IPS-20b (cell line): Measurements from ENCODE around the gene COMMD2.

ENCODE experiments used
- H3K27ac ChIP-seq: one replicate; pipeline ENCODE4 v1.5.1; 2013; ENCODE audit warnings: low read length
- H3K27me3 ChIP-seq: 2 replicates; pipeline ENCODE4 v1.6.1; 2013; ENCODE audit warnings: mild to moderate bottlenecking, low read length, inconsistent platforms; ENCODE audit not compliant: insufficient read depth
- H3K36me3 ChIP-seq: 2 replicates; pipeline ENCODE4 v1.6.1; 2013; ENCODE audit warnings: low read depth, mild to moderate bottlenecking, inconsistent platforms, low read length, moderate library complexity; ENCODE audit not compliant: insufficient read depth
- H3K4me1 ChIP-seq: 2 replicates; pipeline ENCODE4 v1.6.1; 2013; ENCODE audit warnings: mild to moderate bottlenecking, control low read depth, inconsistent platforms, low read length, moderate library complexity; ENCODE audit not compliant: insufficient read depth
- H3K4me3 ChIP-seq: 2 replicates; pipeline ENCODE4 v1.5.1; 2013; ENCODE audit warnings: mild to moderate bottlenecking, low read length, inconsistent platforms
- H3K9ac ChIP-seq: 2 replicates; pipeline ENCODE4 v1.6.1; 2013; ENCODE audit warnings: low read depth, mild to moderate bottlenecking, inconsistent platforms, low read length, moderate library complexity
- H3K9me3 ChIP-seq: 2 replicates; pipeline ENCODE4 v1.6.1; 2013; ENCODE audit warnings: mild to moderate bottlenecking, low read depth, low read length, inconsistent platforms; ENCODE audit not compliant: insufficient read depth

COMMD2 gene

GRCh38 chr3:149723781-149724180 is 28.5 kb downstream of the COMMD2 start:
- H3K9me3 ChIP-seq, result peaks cover 20% of the 10 kb centered on the region

GRCh38 chr3:149720918-149721317 is 31.4 kb downstream of the COMMD2 start:
- Histone ChIP-seq H3K9ac (no peak overlapping the region), H3K9me3 (peaks cover 20% of the 10 kb centered on the region), H3K27me3 (no peaks in the 10 kb centered on the region), H3K4me3 (no peak overlapping the region), H3K27ac (no peak overlapping the region), H3K36me3 (no peaks in the 10 kb centered on the region), H3K4me1 (no peaks in the 10 kb centered on the region)

More at GRCh38 chr3:149723781-149724180, 28.5 kb downstream of the COMMD2 start:
- Histone ChIP-seq H3K27me3 (no peaks in the 10 kb centered on the region), H3K36me3 (no peaks in the 10 kb centered on the region), H3K4me1 (no peaks in the 10 kb centered on the region), H3K4me3 (no peak overlapping the region), H3K9ac (no peak overlapping the region), H3K27ac (no peak overlapping the region)

DNA sequence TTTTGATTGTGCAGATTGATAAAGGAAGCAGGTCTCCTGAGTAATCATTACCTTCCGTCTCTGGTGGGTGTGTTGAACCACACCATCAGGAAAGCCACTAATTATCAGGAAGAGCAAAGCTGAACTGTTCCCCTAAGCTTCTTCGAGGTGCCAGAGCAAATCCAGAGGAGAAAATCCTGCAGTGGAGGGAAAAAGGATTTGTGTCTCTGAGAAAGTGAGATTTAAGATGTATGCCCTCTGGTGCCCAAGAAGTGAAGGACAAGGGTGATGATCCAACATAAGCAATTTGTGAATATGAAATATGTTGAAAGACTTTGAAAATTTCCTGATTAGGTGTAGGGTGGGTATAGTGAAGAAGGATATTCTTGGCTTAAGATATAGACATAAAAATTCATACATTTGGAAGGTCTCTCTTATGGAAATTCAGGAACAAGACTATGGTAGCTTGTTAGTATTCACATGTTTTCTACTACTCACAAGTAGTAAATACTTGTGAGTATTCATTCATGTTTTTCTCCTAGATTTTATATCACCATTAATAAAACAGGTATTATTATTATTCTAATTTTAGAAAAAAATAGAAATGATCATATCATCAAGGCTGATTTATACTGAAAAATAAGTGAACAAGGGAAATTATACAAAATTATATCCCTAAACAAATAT is 34.8 kb downstream of the COMMD2 start:
- no peaks in the 10 kb centered on the region for H3K36me3 ChIP-seq
- H3K27ac ChIP-seq, result no peak overlapping the region
- H3K4me1 ChIP-seq, result no peaks in the 10 kb centered on the region
- H3K9ac ChIP-seq, result no peak overlapping the region
- no peak overlapping the region for H3K4me3 ChIP-seq
- H3K9me3 ChIP-seq, result peaks cover 20% of the 10 kb centered on the region
- no peaks in the 10 kb centered on the region for H3K27me3 ChIP-seq

DNA sequence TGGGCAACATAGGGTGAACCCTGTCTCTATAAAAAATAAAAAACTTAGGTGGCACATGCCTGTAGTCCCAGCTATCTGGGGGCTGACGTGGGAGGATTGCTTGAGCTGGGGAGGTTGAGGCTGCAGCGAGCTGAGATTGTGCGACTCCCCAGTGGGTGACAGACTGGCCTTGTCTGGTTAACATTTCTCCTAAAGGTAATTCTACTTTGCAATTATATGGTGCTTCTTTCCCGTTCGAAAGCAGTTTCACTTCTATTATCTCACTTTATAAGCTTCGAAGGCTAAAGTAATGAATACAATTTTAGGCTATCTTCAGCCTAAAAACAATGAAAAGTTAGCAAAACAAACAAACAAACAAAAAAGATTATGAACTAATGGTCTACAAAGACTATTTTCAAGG is 35.3 kb downstream of the COMMD2 start:
- Histone ChIP-seq H3K27ac (no peak overlapping the region), H3K27me3 (no peaks in the 10 kb centered on the region), H3K4me3 (no peak overlapping the region), H3K9ac (no peak overlapping the region), H3K4me1 (no peaks in the 10 kb centered on the region), H3K9me3 (peaks cover 20% of the 10 kb centered on the region), H3K36me3 (no peaks in the 10 kb centered on the region)

GRCh38 chr3:149715247-149715646 is 37.0 kb downstream of the COMMD2 start:
- peaks cover 4% of the 10 kb centered on the region; the same call in 1 of the 2 replicates for H3K9me3 ChIP-seq
- no peaks in the 10 kb centered on the region for H3K4me1 ChIP-seq
- H3K4me3 ChIP-seq, result no peak overlapping the region
- H3K27ac ChIP-seq, result no peak overlapping the region
- no peaks in the 10 kb centered on the region for H3K36me3 ChIP-seq
- no peak overlapping the region for H3K9ac ChIP-seq
- no peaks in the 10 kb centered on the region for H3K27me3 ChIP-seq

DNA sequence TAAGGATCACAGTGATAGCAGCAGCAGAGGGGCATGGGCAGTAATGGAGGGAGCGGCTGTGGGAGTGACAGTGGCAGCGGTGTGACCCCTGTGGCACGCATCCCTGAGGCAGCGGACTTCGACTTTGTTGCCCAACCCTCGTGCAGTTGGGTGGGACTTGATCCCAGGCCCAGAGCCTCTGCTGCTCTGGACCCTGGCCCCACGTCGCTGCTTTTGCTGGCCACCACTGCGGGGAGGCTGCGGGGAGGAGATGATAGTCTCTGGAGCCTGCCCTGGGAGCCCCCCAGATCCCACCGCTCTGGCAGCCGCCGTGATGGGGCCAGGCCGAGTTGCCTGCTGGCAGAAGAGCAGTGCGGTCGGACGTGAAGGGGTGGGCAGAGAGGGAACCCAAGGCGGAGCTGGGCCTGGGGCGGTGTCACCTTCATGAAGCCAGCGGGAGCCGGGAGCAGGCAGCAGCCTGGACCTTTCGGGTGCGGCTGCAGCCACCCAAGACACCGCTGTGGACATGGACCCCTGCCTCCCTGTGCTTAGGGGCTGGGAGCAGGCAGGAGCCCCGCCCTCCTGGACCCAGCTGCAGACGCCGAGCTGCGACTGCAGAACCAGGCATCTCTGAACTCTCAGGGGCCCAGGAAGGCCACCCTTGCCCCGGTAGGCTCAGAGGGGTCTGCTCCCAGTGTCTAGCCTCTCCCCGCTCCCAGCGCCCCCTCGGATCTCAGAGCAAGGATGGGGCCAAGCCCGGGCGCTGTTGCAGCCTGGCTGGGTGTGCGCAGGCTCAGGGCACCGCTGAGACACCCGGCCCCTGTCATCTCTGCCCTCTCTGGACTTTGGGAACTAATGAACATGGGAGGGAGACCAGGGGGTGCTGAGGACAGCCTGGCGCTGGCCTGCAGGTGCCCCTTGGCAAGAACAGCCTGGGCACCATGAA is 38.3 kb downstream of the COMMD2 start:
- Histone ChIP-seq H3K9ac (no peak overlapping the region), H3K27me3 (no peaks in the 10 kb centered on the region), H3K9me3 (no peaks in the 10 kb centered on the region), H3K4me3 (no peak overlapping the region), H3K4me1 (no peaks in the 10 kb centered on the region), H3K36me3 (no peaks in the 10 kb centered on the region), H3K27ac (no peak overlapping the region)

- Histone ChIP-seq H3K9ac (no peak overlapping the region), H3K4me3 (no peak overlapping the region), H3K9me3 (no peaks in the 10 kb centered on the region), H3K27ac (no peak overlapping the region), H3K4me1 (peaks cover 4% of the 10 kb centered on the region; the same call in 1 of the 2 replicates), H3K27me3 (no peaks in the 10 kb centered on the region), H3K36me3 (no peaks in the 10 kb centered on the region)
These were observed 45.4 kb downstream of the COMMD2 start for GRCh38 chr3:149706905-149707304.

DNA sequence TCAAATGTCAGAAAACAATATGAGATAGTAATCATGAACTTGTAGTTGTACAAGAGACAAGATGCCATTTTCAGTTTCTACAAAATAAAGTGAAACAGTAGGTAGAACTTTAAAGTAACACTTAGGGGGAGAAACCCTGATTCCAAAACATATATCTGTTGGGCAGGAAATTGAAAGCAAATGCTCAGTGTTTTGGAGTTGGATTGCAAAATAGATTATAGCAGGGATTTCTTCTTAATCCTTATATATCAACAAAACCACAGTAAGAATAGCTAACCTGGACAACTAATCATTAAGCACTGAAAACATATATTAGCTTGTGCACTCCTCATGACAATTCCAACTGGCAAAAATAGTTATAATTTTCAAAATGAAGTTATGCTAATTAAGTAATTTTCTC is 46.9 kb downstream of the COMMD2 start:
- Histone ChIP-seq H3K4me1 (peaks cover 4% of the 10 kb centered on the region; the same call in 1 of the 2 replicates), H3K27me3 (no peaks in the 10 kb centered on the region), H3K4me3 (no peak overlapping the region), H3K36me3 (no peaks in the 10 kb centered on the region), H3K27ac (no peak overlapping the region), H3K9ac (no peak overlapping the region), H3K9me3 (no peaks in the 10 kb centered on the region)

GRCh38 chr3:149703466-149703865 is 48.8 kb downstream of the COMMD2 start:
- Histone ChIP-seq H3K27ac (no peak overlapping the region), H3K9me3 (peaks cover 7% of the 10 kb centered on the region), H3K36me3 (no peaks in the 10 kb centered on the region), H3K4me3 (no peak overlapping the region), H3K27me3 (no peaks in the 10 kb centered on the region), H3K9ac (no peak overlapping the region), H3K4me1 (peaks cover 4% of the 10 kb centered on the region; the same call in 1 of the 2 replicates)

GRCh38 chr3:149702691-149703441 is 49.4 kb downstream of the COMMD2 start:
- Histone ChIP-seq H3K36me3 (no peaks in the 10 kb centered on the region), H3K9ac (no peak overlapping the region), H3K27ac (no peak overlapping the region), H3K4me1 (peaks cover 4% of the 10 kb centered on the region; the same call in 1 of the 2 replicates), H3K4me3 (no peak overlapping the region), H3K9me3 (peaks cover 13% of the 10 kb centered on the region), H3K27me3 (no peaks in the 10 kb centered on the region)

GRCh38 chr3:149701977-149702350 is 50.3 kb downstream of the COMMD2 start:
- Histone ChIP-seq H3K27ac (no peak overlapping the region), H3K9ac (no peak overlapping the region), H3K27me3 (no peaks in the 10 kb centered on the region)

More at GRCh38 chr3:149701977-149702350, 50.3 kb downstream of the COMMD2 start:
- H3K4me1 ChIP-seq, result peaks cover 4% of the 10 kb centered on the region; the same call in 1 of the 2 replicates
- H3K9me3 ChIP-seq, result peaks cover 21% of the 10 kb centered on the region
- H3K4me3 ChIP-seq, result no peak overlapping the region
- no peaks in the 10 kb centered on the region for H3K36me3 ChIP-seq
